Measurements from ENCODE around the gene MEP1B.

- TF ChIP-seq CTCF (IDR thresholded peaks at IDR 0.05) = no peak
- TF ChIP-seq ZFX (IDR thresholded peaks at IDR 0.05; ENCODE audit: borderline replicate concordance) = no peak
These were observed 55.0 kb downstream of the MEP1B start for GRCh38 chr18:32244881-32245280.

All from 22Rv1 (cell line).